IPS-18a (cell line): ENCODE data around the gene SEMA3E.
A peak's percentile ranks its signal among the peaks of the same experiment; 100 is the strongest.
"Not testable (repeated sequence)": the region's sequence is repeated elsewhere in the genome, so short reads cannot be mapped to it uniquely, and the experiment has no call there.

Experiments used
- H3K27ac ChIP-seq: one replicate; pipeline ENCODE4 v1.5.1; 2013; ENCODE audit warnings: low read length
- H3K27me3 ChIP-seq: one replicate; pipeline ENCODE4 v1.6.1; 2013; ENCODE audit warnings: mild to moderate bottlenecking, low read length; ENCODE audit not compliant: control insufficient read depth, insufficient read depth
- H3K36me3 ChIP-seq: one replicate; pipeline ENCODE4 v1.6.1; 2013; ENCODE audit warnings: low read depth, low read length; ENCODE audit not compliant: control insufficient read depth
- H3K4me1 ChIP-seq: one replicate; pipeline ENCODE4 v1.6.1; 2013; ENCODE audit warnings: low read depth, low read length; ENCODE audit not compliant: control insufficient read depth
- H3K4me3 ChIP-seq: one replicate; pipeline ENCODE4 v1.5.1; 2013; ENCODE audit warnings: low read length
- H3K9ac ChIP-seq: one replicate; pipeline ENCODE4 v1.6.1; 2013; ENCODE audit warnings: mild to moderate bottlenecking, low read length, moderate library complexity
- H3K9me3 ChIP-seq: one replicate; pipeline ENCODE4 v1.6.1; 2013; ENCODE audit warnings: low read depth, low read length; ENCODE audit not compliant: control insufficient read depth

The SEMA3E gene

DNA sequence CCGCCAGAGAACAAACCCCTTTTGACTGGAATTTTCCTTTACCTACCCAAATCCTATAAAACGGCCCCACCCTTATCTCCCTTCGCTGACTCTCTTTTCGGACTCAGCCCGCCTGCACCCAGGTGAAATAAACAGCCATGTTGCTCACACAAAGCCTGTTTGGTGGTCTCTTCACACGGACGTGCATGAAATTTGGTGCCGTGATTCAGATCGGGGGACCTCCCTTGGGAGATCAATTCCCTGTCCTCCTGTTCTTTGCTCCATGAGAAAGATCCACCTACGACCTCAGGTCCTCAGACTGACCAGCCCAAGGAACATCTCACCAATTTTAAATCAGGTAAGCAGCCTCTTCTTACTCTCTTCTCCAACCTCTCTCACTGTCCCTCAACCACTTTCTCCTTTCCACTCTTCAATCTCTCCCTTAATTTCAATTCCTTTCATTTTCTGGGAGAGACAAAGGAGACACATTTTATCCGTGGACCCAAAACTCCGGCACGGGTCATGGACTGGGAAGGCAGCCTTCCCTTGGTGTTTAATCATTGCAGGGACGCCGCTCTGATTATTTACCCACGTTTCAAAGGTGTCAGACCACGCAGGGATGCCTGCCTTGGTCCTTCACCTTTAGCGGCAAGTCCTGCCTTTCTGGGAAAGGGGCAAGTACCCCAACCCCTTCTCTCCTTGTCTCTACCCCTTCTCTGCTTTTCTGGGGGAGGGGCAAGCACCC is 188.8 kb downstream of the SEMA3E start:
- Histone ChIP-seq H3K4me3 (peak overlapping the region; percentile 78), H3K9ac (peak overlapping the region; percentile 87), H3K27ac (peak overlapping the region; percentile 80), H3K4me1 (peaks cover 26% of the 10 kb centered on the region)
- not testable (repeated sequence) for H3K9me3 ChIP-seq, H3K36me3 ChIP-seq, H3K27me3 ChIP-seq

GRCh38 chr7:83459101-83459929 is 189.6 kb downstream of the SEMA3E start:
- H3K4me3 ChIP-seq: peak overlapping the region; percentile 78

GRCh38 chr7:83457022-83457892 is 191.7 kb downstream of the SEMA3E start:
- H3K9ac ChIP-seq: peak overlapping the region; percentile 59
- peak overlapping the region; percentile 52 for H3K4me3 ChIP-seq
- peak overlapping the region; percentile 75 for H3K27ac ChIP-seq
- H3K27me3 ChIP-seq: no peaks in the 10 kb centered on the region
- no peaks in the 10 kb centered on the region for H3K9me3 ChIP-seq
- H3K4me1 ChIP-seq: peaks cover 31% of the 10 kb centered on the region
- peaks cover 3% of the 10 kb centered on the region for H3K36me3 ChIP-seq

More at GRCh38 chr7:83459101-83459929, 189.6 kb downstream of the SEMA3E start:
- not testable (repeated sequence) for H3K27me3 ChIP-seq, H3K36me3 ChIP-seq, H3K9me3 ChIP-seq
- H3K27ac ChIP-seq: peak overlapping the region; percentile 89
- H3K9ac ChIP-seq: peak overlapping the region; percentile 87
- peaks cover 26% of the 10 kb centered on the region for H3K4me1 ChIP-seq

DNA sequence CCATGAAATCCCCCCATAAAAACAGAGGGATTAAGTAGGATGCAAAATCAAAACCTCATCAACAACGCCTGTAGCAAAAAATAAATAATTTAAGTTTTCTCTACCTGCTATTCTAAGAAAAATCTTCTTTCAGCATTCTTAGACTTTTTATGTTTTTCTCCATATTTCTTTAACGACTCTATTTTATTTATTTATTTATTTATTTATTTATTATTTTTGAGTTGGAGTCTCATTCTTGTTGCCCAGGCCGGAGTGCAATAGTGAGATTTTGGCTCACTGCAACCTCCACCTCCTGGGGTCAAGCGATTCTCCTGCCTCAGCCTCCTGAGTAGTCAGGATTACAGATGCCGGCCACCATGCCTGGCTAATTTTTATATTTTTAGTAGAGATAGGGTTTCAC is 192.5 kb downstream of the SEMA3E start:
- no peak overlapping the region for H3K9ac ChIP-seq
- H3K27ac ChIP-seq: no peak overlapping the region
- H3K4me1 ChIP-seq: peaks cover 40% of the 10 kb centered on the region
- no peaks in the 10 kb centered on the region for H3K9me3 ChIP-seq
- peaks cover 3% of the 10 kb centered on the region for H3K36me3 ChIP-seq
- no peaks in the 10 kb centered on the region for H3K27me3 ChIP-seq
- no peak overlapping the region for H3K4me3 ChIP-seq

DNA sequence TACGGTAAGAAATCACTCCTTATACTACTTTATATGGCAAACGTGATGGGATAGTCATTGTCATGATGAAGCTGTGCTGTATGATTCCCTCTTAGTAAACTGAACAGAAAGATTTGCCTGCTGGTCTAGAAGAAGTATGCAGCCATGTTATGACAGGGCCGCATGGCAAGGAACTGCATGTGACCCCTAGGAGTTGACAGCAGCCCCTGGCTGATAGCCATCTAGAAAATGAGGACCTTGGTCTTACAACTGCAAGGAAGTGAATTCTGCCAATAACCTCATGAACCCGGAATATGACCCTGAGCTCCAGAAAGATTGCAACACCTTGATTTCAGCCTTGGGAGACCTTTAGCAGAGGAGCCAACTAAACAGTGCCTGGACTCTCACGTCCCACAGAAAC is 193.3 kb downstream of the SEMA3E start:
- H3K4me1 ChIP-seq: peaks cover 46% of the 10 kb centered on the region
- H3K36me3 ChIP-seq: no peaks in the 10 kb centered on the region
- no peaks in the 10 kb centered on the region for H3K27me3 ChIP-seq
- H3K9me3 ChIP-seq: no peaks in the 10 kb centered on the region
- H3K27ac ChIP-seq: no peak overlapping the region
- H3K4me3 ChIP-seq: no peak overlapping the region
- H3K9ac ChIP-seq: no peak overlapping the region

DNA sequence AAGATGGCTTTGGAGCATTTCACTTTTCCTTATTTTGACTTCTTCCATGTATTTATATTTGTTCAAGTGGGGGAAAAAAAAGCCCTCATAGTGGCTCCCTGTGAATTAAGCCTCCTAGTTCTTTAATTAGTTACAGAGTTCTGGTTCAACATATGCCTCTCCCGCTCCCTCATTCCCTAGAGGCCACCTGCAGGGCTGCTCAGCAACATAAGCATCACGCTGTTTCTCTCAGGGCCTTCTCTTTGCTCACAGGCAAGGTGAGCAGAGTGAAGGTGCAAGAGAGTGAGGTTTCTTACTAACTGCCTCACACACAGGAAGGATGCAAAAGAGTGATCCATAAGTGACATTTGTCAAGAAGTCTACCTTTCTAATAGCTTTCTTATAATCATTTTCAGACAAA is 196.7 kb downstream of the SEMA3E start:
- H3K9me3 ChIP-seq: no peaks in the 10 kb centered on the region
- no peak overlapping the region for H3K4me3 ChIP-seq
- H3K36me3 ChIP-seq: no peaks in the 10 kb centered on the region
- H3K27ac ChIP-seq: no peak overlapping the region
- H3K4me1 ChIP-seq: peaks cover 37% of the 10 kb centered on the region
- no peaks in the 10 kb centered on the region for H3K27me3 ChIP-seq
- no peak overlapping the region for H3K9ac ChIP-seq

- H3K4me3 ChIP-seq: no peak overlapping the region
- H3K9ac ChIP-seq: no peak overlapping the region
- no peaks in the 10 kb centered on the region for H3K9me3 ChIP-seq
- H3K27me3 ChIP-seq: no peaks in the 10 kb centered on the region
- H3K27ac ChIP-seq: no peak overlapping the region
- H3K4me1 ChIP-seq: peaks cover 34% of the 10 kb centered on the region
- H3K36me3 ChIP-seq: no peaks in the 10 kb centered on the region
These were observed 197.4 kb downstream of the SEMA3E start for GRCh38 chr7:83451501-83452045.

DNA sequence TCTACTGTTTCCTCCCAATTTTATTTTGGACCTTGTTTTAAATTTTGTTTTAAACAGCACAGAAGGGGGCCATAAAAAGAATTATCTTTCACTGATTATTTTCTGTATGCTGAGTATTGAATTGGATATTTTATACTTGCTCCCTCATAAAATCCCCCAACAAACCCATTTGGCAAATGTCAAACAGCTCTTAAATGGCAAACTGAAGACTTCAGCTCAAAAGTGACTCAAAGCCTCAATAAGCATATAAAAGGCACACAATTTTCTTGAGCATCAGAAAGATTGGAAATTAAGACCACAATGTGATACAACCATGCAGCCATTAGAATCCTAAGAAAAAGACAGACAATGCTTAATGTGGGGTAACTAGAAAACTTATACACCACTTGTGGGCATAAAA is 199.2 kb downstream of the SEMA3E start:
- no peaks in the 10 kb centered on the region for H3K9me3 ChIP-seq
- no peaks in the 10 kb centered on the region for H3K36me3 ChIP-seq
- peaks cover 36% of the 10 kb centered on the region for H3K4me1 ChIP-seq
- H3K4me3 ChIP-seq: no peak overlapping the region
- H3K27me3 ChIP-seq: no peaks in the 10 kb centered on the region
- H3K9ac ChIP-seq: no peak overlapping the region
- no peak overlapping the region for H3K27ac ChIP-seq

- H3K36me3 ChIP-seq: no peaks in the 10 kb centered on the region
- H3K4me1 ChIP-seq: peaks cover 35% of the 10 kb centered on the region
- H3K27ac ChIP-seq: no peak overlapping the region
- no peaks in the 10 kb centered on the region for H3K27me3 ChIP-seq
- H3K9me3 ChIP-seq: no peaks in the 10 kb centered on the region
- H3K9ac ChIP-seq: no peak overlapping the region
- H3K4me3 ChIP-seq: no peak overlapping the region
These were observed 201.3 kb downstream of the SEMA3E start for GRCh38 chr7:83447681-83448080.

- Histone ChIP-seq H3K4me1 (peaks cover 20% of the 10 kb centered on the region), H3K27ac (no peak overlapping the region), H3K36me3 (no peaks in the 10 kb centered on the region), H3K9ac (no peak overlapping the region), H3K9me3 (no peaks in the 10 kb centered on the region), H3K4me3 (no peak overlapping the region), H3K27me3 (no peaks in the 10 kb centered on the region)
These were observed 202.8 kb downstream of the SEMA3E start for GRCh38 chr7:83446102-83446669.

DNA sequence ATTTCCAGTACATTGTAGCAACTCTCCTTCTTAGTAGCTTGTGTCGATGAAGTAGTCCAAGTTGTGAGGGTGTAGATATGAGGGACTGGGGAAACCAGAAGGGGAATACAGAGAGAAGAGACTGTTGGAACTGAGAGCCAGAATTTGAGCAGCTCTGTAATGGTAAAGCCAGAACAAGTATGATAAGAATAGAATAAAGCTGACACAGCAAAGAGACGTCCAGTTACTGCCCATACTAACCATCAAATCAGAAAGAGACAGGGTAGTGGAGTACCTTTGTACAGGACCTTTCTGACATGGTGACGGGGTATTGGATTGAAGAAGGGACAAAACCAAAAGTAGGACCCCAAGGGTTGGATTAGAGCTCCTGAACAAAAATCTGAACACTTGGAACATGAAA is 206.0 kb downstream of the SEMA3E start:
- H3K36me3 ChIP-seq: no peaks in the 10 kb centered on the region
- no peak overlapping the region for H3K4me3 ChIP-seq
- H3K9ac ChIP-seq: no peak overlapping the region
- peaks cover 13% of the 10 kb centered on the region for H3K4me1 ChIP-seq
- no peaks in the 10 kb centered on the region for H3K9me3 ChIP-seq
- H3K27me3 ChIP-seq: no peaks in the 10 kb centered on the region
- H3K27ac ChIP-seq: no peak overlapping the region
